K562 (cell line): ENCODE results near the gene PLOD1. TPM values are rescaled to one million over a fixed set of nuclear protein-coding genes. Genes with fewer than 3 reads are reported as not detected.

ENCODE experiments used
- CC2D1A ChIP-seq: fragments of 450-650 bp; IDR thresholded peaks from 2 replicates; pipeline ENCODE4 v1.6.1; 2017; ENCODE audit warnings: mild to moderate bottlenecking
- HIVEP1 ChIP-seq: fragments of 250-450 bp; sonication (Bioruptor Pico); IDR thresholded peaks from 2 replicates; pipeline ENCODE4 v1.4.0; 2020; ENCODE audit warnings: mild to moderate bottlenecking
- KAT7 ChIP-seq: sonication (generic); formaldehyde crosslinking; IDR thresholded peaks from 2 replicates; pipeline ENCODE4 v1.8.0; 2022; ENCODE audit warnings: missing genetic modification reagents, mild to moderate bottlenecking, borderline replicate concordance
- MGA ChIP-seq: fragments of 450-650 bp; IDR thresholded peaks from 2 replicates; pipeline ENCODE4 v1.6.1; 2016; ENCODE audit warnings: mild to moderate bottlenecking, moderate library complexity
- SMAD3 ChIP-seq: fragments of 450-650 bp; formaldehyde crosslinking; conservative IDR thresholded peaks from 2 replicates; pipeline ENCODE4 v1.4.0; 2020; ENCODE audit warnings: mild to moderate bottlenecking
- ZBTB49 ChIP-seq: sonication (generic); formaldehyde crosslinking; IDR thresholded peaks from 2 replicates; pipeline ENCODE4 v1.8.0; 2022; ENCODE audit warnings: missing genetic modification reagents, mild to moderate bottlenecking, borderline replicate concordance
- ZSCAN32 ChIP-seq: fragments of 450-650 bp; formaldehyde crosslinking; IDR thresholded peaks from 2 replicates; pipeline ENCODE4 v1.4.0; 2020; ENCODE audit warnings: mild to moderate bottlenecking, moderate library complexity
- polyA plus RNA-seq, 8 experiments: library from polyadenylated mRNA; depleted of rRNA in 4 of 8; stranded (reverse) in 5 of 8; unstranded in 3 of 8; fragments of >200 nt; fragmentation: Nextera tagmentation in 2 of 8; fragmentation: Illumina TruSeq in 1 of 8; extraction: Ambion mirVana in 2 of 8; extraction: Trizol in 1 of 8; gene quantifications; 2 replicates each; pipeline versions ENCODE4 v1.2.1 to v1.2.3, GENCODE V29; 2011 to 2014; ENCODE audit warnings: inconsistent platforms in 1 of 8, missing spikeins in 1 of 8
- total RNA-seq, 7 experiments: library from RNA; depleted of rRNA in 6 of 7; stranded (reverse); fragments of >200 nt in 6 of 7; fragmentation: Illumina TruSeq in 2 of 7; extraction: Trizol in 2 of 7; gene quantifications; 2 replicates each; pipeline versions ENCODE4 v1.2.1 to v1.2.3, GENCODE V29; 2011 to 2021; ENCODE audit warnings: low replicate concordance in 1 of 7
- TF ChIP-seq, protein P1 (sequence below), 2 experiments: IDR thresholded peaks in 1 of 2; conservative IDR thresholded peaks in 1 of 2; 2 replicates each; pipeline ENCODE4 v1.6.1; 2016; ENCODE audit warnings: low read depth in 2 of 2, mild to moderate bottlenecking in 1 of 2, missing compliant biosample characterization in 1 of 2, missing genetic modification characterization in 1 of 2, moderate library complexity in 1 of 2
- TF ChIP-seq, protein P2 (sequence below), 3 experiments: IDR thresholded peaks in 2 of 3; conservative IDR thresholded peaks in 1 of 3; 2 replicates each; pipeline ENCODE4 v1.5.1; 2011 to 2012; ENCODE audit warnings: low read length in 3 of 3, mild to moderate bottlenecking in 3 of 3, control low read depth in 2 of 3, improper control_type of control experiment in 1 of 3, inconsistent platforms in 1 of 3, low read depth in 1 of 3, mixed read lengths in 1 of 3, moderate library complexity in 1 of 3; ENCODE audit not compliant: insufficient read depth in 2 of 3

The PLOD1 gene
- total and polyA plus RNA-seq, 9 of the 15 experiments (the other 6 are each of a cell fraction or from before 2014, with no cell fraction given): 16.6 to 90.8 (median 52.7) TPM

- TF ChIP-seq ZBTB49 (CRISPR knock-in tag): no peak
- no peak for TF ChIP-seq MGA
- no peak for TF ChIP-seq HIVEP1 (CRISPR knock-in tag)
- no peak for TF ChIP-seq ZSCAN32 (CRISPR knock-in tag)
- TF ChIP-seq, protein P1, sequence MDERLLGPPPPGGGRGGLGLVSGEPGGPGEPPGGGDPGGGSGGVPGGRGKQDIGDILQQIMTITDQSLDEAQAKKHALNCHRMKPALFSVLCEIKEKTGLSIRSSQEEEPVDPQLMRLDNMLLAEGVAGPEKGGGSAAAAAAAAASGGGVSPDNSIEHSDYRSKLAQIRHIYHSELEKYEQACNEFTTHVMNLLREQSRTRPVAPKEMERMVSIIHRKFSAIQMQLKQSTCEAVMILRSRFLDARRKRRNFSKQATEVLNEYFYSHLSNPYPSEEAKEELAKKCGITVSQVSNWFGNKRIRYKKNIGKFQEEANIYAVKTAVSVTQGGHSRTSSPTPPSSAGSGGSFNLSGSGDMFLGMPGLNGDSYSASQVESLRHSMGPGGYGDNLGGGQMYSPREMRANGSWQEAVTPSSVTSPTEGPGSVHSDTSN (CRISPR knock-in tag; IDR thresholded peaks at IDR 0.05; ENCODE audit: low read depth): no peak
- TF ChIP-seq, protein P1 (tag; conservative IDR thresholded peaks at IDR 0.05; ENCODE audit: low read depth): no peak
- TF ChIP-seq KAT7 (CRISPR knock-in tag): no peak
- TF ChIP-seq, protein P2, sequence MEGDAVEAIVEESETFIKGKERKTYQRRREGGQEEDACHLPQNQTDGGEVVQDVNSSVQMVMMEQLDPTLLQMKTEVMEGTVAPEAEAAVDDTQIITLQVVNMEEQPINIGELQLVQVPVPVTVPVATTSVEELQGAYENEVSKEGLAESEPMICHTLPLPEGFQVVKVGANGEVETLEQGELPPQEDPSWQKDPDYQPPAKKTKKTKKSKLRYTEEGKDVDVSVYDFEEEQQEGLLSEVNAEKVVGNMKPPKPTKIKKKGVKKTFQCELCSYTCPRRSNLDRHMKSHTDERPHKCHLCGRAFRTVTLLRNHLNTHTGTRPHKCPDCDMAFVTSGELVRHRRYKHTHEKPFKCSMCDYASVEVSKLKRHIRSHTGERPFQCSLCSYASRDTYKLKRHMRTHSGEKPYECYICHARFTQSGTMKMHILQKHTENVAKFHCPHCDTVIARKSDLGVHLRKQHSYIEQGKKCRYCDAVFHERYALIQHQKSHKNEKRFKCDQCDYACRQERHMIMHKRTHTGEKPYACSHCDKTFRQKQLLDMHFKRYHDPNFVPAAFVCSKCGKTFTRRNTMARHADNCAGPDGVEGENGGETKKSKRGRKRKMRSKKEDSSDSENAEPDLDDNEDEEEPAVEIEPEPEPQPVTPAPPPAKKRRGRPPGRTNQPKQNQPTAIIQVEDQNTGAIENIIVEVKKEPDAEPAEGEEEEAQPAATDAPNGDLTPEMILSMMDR (IDR thresholded peaks at IDR 0.05 in 2 of 3, conservative IDR thresholded peaks at IDR 0.05 in 1 of 3; ENCODE audit: insufficient read depth in 2 of 3, low read depth in 1 of 3, low read length in 3 of 3): peak; percentile 97 to 99 (median 98)
- TF ChIP-seq CC2D1A: peak; percentile 82
- TF ChIP-seq SMAD3 (CRISPR knock-in tag): no peak
Measured at GRCh38 chr1:11893907-11894251, 40.6 kb upstream of the PLOD1 start (continued).
